WTC11 (cell line): ENCODE results near the gene JTB. TPM values are rescaled to one million over a fixed set of nuclear protein-coding genes. Genes with fewer than 3 reads are reported as not detected.

Experiments
- ATAC-seq: fragments of 200-7000 bp; cut with Tn5 transposase; 2 replicates; pipeline ENCODE4 v1.10.0; 2021; ENCODE audit warnings: mild to moderate bottlenecking, moderate library complexity
- CTCF ChIA-PET: fragments of 300-600 bp; sonication (Branson Sonifier 250); formaldehyde crosslinking; loops from one replicate; lab custom pipeline; 2021; ENCODE audit warnings: antibody characterized with exemption; lab: Charles Lee
- POLR2A ChIA-PET: fragments of 350-600 bp; sonication (Branson Sonifier 250); formaldehyde crosslinking; loops from one replicate; lab custom pipeline; 2021; ENCODE audit warnings: antibody characterized with exemption; lab: Charles Lee
- DNase-seq: peaks from one replicate; pipeline ENCODE4 v3.0.0; 2021; ENCODE audit warnings: low spot score
- H3K27ac Mint-ChIP-seq: 2 replicates; pipeline ENCODE4 v1.8.0; 2021; ENCODE audit warnings: mixed read lengths
- H3K27me3 Mint-ChIP-seq: 2 replicates; pipeline ENCODE4 v1.8.0; 2021; ENCODE audit warnings: low read depth, mild to moderate bottlenecking, moderate library complexity, mixed read lengths
- H3K36me3 Mint-ChIP-seq: 2 replicates; pipeline ENCODE4 v1.8.0; 2021; ENCODE audit warnings: mixed read lengths
- H3K4me1 Mint-ChIP-seq: 2 replicates; pipeline ENCODE4 v1.8.0; 2022; ENCODE audit warnings: mixed read lengths
- H3K4me3 Mint-ChIP-seq: 2 replicates; pipeline ENCODE4 v1.8.0; 2021; ENCODE audit warnings: mild to moderate bottlenecking, moderate library complexity, mixed read lengths
- H3K9me3 Mint-ChIP-seq: 2 replicates; pipeline ENCODE4 v1.8.0; 2021; ENCODE audit warnings: mixed read lengths
- ATF3 ChIP-seq: sonication (generic); formaldehyde crosslinking; conservative IDR thresholded peaks from 2 replicates; pipeline ENCODE4 v1.8.1; 2022; ENCODE audit warnings: mild to moderate bottlenecking, missing genetic modification reagents
- FOXJ3 ChIP-seq: sonication (generic); formaldehyde crosslinking; IDR thresholded peaks from 2 replicates; pipeline ENCODE4 v1.9.0; 2021; ENCODE audit warnings: missing genetic modification reagents, mild to moderate bottlenecking, borderline replicate concordance
- FOXP4 ChIP-seq: sonication (generic); formaldehyde crosslinking; IDR thresholded peaks from 2 replicates; pipeline ENCODE4 v1.8.0; 2022; ENCODE audit warnings: mild to moderate bottlenecking, missing genetic modification reagents
- NR1H2 ChIP-seq: sonication (generic); formaldehyde crosslinking; IDR thresholded peaks from 2 replicates; pipeline ENCODE4 v1.9.0; 2021; ENCODE audit warnings: mild to moderate bottlenecking, moderate library complexity, missing genetic modification reagents
- ZNF219 ChIP-seq: sonication (generic); formaldehyde crosslinking; IDR thresholded peaks from 2 replicates; pipeline ENCODE4 v1.8.0; 2023; ENCODE audit warnings: missing genetic modification reagents, mild to moderate bottlenecking, borderline replicate concordance
- ZNF263 ChIP-seq: sonication (generic); formaldehyde crosslinking; IDR thresholded peaks from 2 replicates; pipeline ENCODE4 v1.8.1; 2022; ENCODE audit warnings: low read depth, mild to moderate bottlenecking, moderate library complexity, missing genetic modification reagents
- ZNF423 ChIP-seq: fragments of 250-450 bp; sonication (Bioruptor Pico); IDR thresholded peaks from 2 replicates; pipeline ENCODE4 v2.1.2; 2022; ENCODE audit warnings: mild to moderate bottlenecking, moderate library complexity
- ZNF512 ChIP-seq: sonication (generic); formaldehyde crosslinking; IDR thresholded peaks from 2 replicates; pipeline ENCODE4 v1.8.1; 2022; ENCODE audit warnings: missing genetic modification reagents, borderline replicate concordance
- total RNA-seq: library from RNA; stranded (reverse); gene quantifications from 3 replicates; pipeline ENCODE4 v1.2.3, GENCODE V29; 2021
- TF ChIP-seq, protein P1 (sequence below): fragments of 250-450 bp; sonication (Bioruptor Pico); IDR thresholded peaks from 2 replicates; pipeline ENCODE4 v1.9.0; 2021; ENCODE audit warnings: mild to moderate bottlenecking, borderline replicate concordance
- TF ChIP-seq, protein P2 (sequence below): sonication (generic); formaldehyde crosslinking; IDR thresholded peaks from 2 replicates; pipeline ENCODE4 v1.8.0; 2022; ENCODE audit warnings: missing genetic modification reagents
- TF ChIP-seq, protein P3 (sequence below): sonication (generic); formaldehyde crosslinking; IDR thresholded peaks from 2 replicates; pipeline ENCODE4 v1.8.1; 2023; ENCODE audit warnings: mild to moderate bottlenecking, missing genetic modification reagents, moderate library complexity
- TF ChIP-seq, protein P4 (sequence below): fragments of 250-450 bp; sonication (Bioruptor Pico); IDR thresholded peaks from 2 replicates; pipeline ENCODE4 v1.9.0; 2021; ENCODE audit warnings: mild to moderate bottlenecking
- TF ChIP-seq, protein P5 (sequence below): sonication (generic); formaldehyde crosslinking; IDR thresholded peaks from 2 replicates; pipeline ENCODE4 v1.8.1; 2022; ENCODE audit warnings: mild to moderate bottlenecking, missing genetic modification reagents, moderate library complexity, borderline replicate concordance
- TF ChIP-seq, protein P6 (sequence below): fragments of 250-450 bp; sonication (Bioruptor Pico); IDR thresholded peaks from 2 replicates; pipeline ENCODE4 v1.9.0; 2021; ENCODE audit warnings: moderate library complexity, mild to moderate bottlenecking, inconsistent platforms, borderline replicate concordance
- TF ChIP-seq, protein P7 (sequence below): sonication (generic); formaldehyde crosslinking; IDR thresholded peaks from 2 replicates; pipeline ENCODE4 v1.8.0; 2023; ENCODE audit warnings: mild to moderate bottlenecking, missing genetic modification reagents
- TF ChIP-seq, protein P8 (sequence below): sonication (generic); formaldehyde crosslinking; IDR thresholded peaks from 2 replicates; pipeline ENCODE4 v1.8.0; 2022; ENCODE audit warnings: mild to moderate bottlenecking, missing genetic modification reagents

Gene JTB
- total RNA-seq, 1 experiment from 2014 or later: 90.3 TPM

DNA sequence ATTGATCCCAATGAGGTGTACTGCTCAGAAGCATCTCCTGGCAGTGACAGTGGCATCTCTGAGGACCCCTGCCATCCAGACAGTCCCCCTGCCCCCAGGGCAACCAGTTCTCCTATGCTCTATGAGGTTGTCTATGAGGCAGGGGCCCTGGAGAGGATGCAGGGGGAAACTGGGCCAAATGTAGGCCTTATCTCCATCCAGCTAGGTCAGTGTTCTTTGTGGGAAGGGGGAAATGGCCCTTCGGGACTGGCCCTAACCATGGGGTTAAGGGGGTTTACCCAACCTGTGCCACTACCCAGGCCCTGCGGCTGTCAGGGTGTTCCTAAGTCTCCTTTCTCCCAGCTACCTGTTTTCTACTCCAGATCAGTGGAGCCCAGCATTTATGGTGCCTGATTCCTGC, 8.5 kb downstream of the JTB start:
- Mint-ChIP-seq H3K4me3 (peak overlapping the region; percentile 80), H3K9me3 (peaks cover 5% of the 10 kb centered on the region), H3K27ac (no peak overlapping the region), H3K27me3 (no peaks in the 10 kb centered on the region), H3K36me3 (peaks cover 15% of the 10 kb centered on the region), H3K4me1 (peaks cover 27% of the 10 kb centered on the region)
- no peak for ATAC-seq
- no peak for DNase-seq
- POLR2A ChIA-PET: interaction anchor here (0.6 to 4.4 kb wide), 2 partner anchors 9 to 10 kb away, joined by 3 to 55 read pairs; partner anchors contain the start of genes CRTC2 and JTB
- CTCF ChIA-PET: interaction anchor here (2.9 kb wide), 1 partner anchor 17 kb away, joined by 28 read pairs; the partner anchor contains the start of gene RAB13
- no peak for TF ChIP-seq ZNF219 (CRISPR knock-in tag)
- TF ChIP-seq ZNF423 (CRISPR knock-in tag): no peak
- TF ChIP-seq, protein P1, sequence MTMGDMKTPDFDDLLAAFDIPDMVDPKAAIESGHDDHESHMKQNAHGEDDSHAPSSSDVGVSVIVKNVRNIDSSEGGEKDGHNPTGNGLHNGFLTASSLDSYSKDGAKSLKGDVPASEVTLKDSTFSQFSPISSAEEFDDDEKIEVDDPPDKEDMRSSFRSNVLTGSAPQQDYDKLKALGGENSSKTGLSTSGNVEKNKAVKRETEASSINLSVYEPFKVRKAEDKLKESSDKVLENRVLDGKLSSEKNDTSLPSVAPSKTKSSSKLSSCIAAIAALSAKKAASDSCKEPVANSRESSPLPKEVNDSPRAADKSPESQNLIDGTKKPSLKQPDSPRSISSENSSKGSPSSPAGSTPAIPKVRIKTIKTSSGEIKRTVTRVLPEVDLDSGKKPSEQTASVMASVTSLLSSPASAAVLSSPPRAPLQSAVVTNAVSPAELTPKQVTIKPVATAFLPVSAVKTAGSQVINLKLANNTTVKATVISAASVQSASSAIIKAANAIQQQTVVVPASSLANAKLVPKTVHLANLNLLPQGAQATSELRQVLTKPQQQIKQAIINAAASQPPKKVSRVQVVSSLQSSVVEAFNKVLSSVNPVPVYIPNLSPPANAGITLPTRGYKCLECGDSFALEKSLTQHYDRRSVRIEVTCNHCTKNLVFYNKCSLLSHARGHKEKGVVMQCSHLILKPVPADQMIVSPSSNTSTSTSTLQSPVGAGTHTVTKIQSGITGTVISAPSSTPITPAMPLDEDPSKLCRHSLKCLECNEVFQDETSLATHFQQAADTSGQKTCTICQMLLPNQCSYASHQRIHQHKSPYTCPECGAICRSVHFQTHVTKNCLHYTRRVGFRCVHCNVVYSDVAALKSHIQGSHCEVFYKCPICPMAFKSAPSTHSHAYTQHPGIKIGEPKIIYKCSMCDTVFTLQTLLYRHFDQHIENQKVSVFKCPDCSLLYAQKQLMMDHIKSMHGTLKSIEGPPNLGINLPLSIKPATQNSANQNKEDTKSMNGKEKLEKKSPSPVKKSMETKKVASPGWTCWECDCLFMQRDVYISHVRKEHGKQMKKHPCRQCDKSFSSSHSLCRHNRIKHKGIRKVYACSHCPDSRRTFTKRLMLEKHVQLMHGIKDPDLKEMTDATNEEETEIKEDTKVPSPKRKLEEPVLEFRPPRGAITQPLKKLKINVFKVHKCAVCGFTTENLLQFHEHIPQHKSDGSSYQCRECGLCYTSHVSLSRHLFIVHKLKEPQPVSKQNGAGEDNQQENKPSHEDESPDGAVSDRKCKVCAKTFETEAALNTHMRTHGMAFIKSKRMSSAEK (CRISPR knock-in tag): no peak
- TF ChIP-seq, protein P2, sequence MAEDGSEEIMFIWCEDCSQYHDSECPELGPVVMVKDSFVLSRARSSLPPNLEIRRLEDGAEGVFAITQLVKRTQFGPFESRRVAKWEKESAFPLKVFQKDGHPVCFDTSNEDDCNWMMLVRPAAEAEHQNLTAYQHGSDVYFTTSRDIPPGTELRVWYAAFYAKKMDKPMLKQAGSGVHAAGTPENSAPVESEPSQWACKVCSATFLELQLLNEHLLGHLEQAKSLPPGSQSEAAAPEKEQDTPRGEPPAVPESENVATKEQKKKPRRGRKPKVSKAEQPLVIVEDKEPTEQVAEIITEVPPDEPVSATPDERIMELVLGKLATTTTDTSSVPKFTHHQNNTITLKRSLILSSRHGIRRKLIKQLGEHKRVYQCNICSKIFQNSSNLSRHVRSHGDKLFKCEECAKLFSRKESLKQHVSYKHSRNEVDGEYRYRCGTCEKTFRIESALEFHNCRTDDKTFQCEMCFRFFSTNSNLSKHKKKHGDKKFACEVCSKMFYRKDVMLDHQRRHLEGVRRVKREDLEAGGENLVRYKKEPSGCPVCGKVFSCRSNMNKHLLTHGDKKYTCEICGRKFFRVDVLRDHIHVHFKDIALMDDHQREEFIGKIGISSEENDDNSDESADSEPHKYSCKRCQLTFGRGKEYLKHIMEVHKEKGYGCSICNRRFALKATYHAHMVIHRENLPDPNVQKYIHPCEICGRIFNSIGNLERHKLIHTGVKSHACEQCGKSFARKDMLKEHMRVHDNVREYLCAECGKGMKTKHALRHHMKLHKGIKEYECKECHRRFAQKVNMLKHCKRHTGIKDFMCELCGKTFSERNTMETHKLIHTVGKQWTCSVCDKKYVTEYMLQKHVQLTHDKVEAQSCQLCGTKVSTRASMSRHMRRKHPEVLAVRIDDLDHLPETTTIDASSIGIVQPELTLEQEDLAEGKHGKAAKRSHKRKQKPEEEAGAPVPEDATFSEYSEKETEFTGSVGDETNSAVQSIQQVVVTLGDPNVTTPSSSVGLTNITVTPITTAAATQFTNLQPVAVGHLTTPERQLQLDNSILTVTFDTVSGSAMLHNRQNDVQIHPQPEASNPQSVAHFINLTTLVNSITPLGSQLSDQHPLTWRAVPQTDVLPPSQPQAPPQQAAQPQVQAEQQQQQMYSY (CRISPR knock-in tag): no peak
- TF ChIP-seq, protein P3, sequence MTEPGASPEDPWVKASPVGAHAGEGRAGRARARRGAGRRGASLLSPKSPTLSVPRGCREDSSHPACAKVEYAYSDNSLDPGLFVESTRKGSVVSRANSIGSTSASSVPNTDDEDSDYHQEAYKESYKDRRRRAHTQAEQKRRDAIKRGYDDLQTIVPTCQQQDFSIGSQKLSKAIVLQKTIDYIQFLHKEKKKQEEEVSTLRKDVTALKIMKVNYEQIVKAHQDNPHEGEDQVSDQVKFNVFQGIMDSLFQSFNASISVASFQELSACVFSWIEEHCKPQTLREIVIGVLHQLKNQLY (CRISPR knock-in tag): no peak
- TF ChIP-seq ZNF263 (CRISPR knock-in tag): no peak
- TF ChIP-seq FOXP4 (CRISPR knock-in tag): no peak
- TF ChIP-seq, protein P4, sequence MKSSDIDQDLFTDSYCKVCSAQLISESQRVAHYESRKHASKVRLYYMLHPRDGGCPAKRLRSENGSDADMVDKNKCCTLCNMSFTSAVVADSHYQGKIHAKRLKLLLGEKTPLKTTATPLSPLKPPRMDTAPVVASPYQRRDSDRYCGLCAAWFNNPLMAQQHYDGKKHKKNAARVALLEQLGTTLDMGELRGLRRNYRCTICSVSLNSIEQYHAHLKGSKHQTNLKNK (CRISPR knock-in tag): no peak
- TF ChIP-seq ZNF512 (CRISPR knock-in tag): no peak
- no peak for TF ChIP-seq ATF3 (CRISPR knock-in tag)
- no peak for TF ChIP-seq FOXJ3
- TF ChIP-seq, protein P5, sequence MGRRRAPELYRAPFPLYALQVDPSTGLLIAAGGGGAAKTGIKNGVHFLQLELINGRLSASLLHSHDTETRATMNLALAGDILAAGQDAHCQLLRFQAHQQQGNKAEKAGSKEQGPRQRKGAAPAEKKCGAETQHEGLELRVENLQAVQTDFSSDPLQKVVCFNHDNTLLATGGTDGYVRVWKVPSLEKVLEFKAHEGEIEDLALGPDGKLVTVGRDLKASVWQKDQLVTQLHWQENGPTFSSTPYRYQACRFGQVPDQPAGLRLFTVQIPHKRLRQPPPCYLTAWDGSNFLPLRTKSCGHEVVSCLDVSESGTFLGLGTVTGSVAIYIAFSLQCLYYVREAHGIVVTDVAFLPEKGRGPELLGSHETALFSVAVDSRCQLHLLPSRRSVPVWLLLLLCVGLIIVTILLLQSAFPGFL (CRISPR knock-in tag): no peak
- TF ChIP-seq, protein P6, sequence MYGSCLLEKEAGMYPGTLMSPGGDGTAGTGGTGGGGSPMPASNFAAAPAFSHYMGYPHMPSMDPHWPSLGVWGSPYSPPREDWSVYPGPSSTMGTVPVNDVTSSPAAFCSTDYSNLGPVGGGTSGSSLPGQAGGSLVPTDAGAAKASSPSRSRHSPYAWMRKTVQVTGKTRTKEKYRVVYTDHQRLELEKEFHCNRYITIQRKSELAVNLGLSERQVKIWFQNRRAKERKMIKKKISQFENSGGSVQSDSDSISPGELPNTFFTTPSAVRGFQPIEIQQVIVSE (CRISPR knock-in tag): no peak
- TF ChIP-seq, protein P7, sequence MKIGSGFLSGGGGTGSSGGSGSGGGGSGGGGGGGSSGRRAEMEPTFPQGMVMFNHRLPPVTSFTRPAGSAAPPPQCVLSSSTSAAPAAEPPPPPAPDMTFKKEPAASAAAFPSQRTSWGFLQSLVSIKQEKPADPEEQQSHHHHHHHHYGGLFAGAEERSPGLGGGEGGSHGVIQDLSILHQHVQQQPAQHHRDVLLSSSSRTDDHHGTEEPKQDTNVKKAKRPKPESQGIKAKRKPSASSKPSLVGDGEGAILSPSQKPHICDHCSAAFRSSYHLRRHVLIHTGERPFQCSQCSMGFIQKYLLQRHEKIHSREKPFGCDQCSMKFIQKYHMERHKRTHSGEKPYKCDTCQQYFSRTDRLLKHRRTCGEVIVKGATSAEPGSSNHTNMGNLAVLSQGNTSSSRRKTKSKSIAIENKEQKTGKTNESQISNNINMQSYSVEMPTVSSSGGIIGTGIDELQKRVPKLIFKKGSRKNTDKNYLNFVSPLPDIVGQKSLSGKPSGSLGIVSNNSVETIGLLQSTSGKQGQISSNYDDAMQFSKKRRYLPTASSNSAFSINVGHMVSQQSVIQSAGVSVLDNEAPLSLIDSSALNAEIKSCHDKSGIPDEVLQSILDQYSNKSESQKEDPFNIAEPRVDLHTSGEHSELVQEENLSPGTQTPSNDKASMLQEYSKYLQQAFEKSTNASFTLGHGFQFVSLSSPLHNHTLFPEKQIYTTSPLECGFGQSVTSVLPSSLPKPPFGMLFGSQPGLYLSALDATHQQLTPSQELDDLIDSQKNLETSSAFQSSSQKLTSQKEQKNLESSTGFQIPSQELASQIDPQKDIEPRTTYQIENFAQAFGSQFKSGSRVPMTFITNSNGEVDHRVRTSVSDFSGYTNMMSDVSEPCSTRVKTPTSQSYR (CRISPR knock-in tag): no peak
- no peak for TF ChIP-seq NR1H2
- TF ChIP-seq, protein P8, sequence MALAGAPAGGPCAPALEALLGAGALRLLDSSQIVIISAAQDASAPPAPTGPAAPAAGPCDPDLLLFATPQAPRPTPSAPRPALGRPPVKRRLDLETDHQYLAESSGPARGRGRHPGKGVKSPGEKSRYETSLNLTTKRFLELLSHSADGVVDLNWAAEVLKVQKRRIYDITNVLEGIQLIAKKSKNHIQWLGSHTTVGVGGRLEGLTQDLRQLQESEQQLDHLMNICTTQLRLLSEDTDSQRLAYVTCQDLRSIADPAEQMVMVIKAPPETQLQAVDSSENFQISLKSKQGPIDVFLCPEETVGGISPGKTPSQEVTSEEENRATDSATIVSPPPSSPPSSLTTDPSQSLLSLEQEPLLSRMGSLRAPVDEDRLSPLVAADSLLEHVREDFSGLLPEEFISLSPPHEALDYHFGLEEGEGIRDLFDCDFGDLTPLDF (CRISPR knock-in tag): no peak
